WTC11 (cell line): ENCODE results near the gene LPCAT3.

Source experiments
- SMAD3 ChIP-seq: sonication (generic); formaldehyde crosslinking; IDR thresholded peaks from 2 replicates; pipeline ENCODE4 v1.8.0; 2022; ENCODE audit warnings: missing genetic modification reagents, mild to moderate bottlenecking, borderline replicate concordance
- TF ChIP-seq, protein P1 (sequence below): fragments of 200-600 bp; IDR thresholded peaks from 2 replicates; pipeline ENCODE4 v1.8.0; 2022; ENCODE audit warnings: antibody characterized with exemption

DNA sequence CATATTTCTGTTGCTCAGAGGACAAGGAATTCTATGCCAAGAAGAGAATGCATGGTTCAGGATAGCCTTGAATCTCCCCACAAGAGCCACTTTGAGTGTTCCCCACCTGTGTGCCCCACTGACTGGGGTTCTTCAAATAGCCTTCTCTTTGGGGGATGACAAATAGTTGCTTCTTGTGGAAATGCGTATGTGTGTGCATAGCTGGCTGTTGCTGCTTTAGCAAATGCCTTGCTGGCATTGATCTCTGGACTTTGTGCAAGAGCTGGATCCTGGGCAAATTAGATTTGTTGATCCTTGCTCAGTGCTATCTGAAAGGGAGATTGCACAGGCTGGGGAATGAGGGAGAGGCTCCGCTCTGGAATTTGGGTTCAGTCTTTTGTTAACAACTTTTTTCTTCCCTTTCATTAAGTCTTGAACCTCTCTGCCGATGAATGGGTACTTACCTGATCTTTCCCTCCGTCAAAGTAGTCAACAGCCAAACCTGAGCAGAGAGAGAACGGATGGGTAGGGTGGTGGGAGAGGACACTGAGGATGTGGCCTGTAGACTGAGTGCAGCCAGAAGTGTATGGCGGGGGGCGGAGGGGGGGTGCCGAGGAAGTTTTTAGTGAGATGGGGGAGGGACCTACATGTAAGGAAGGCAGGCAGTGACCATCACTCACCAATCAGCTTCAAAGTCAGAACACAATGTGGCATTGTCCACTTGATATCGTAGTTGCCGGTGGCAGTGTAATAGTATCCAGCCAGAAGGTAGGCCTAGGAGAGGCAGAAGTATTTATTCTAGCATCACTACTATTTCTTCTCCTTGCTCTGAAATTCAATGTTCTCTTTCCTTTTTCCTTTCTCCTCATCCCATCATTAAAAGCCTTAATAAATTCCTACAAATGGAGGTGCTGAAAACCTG is 36.9 kb downstream of the LPCAT3 start:
- TF ChIP-seq, protein P1, sequence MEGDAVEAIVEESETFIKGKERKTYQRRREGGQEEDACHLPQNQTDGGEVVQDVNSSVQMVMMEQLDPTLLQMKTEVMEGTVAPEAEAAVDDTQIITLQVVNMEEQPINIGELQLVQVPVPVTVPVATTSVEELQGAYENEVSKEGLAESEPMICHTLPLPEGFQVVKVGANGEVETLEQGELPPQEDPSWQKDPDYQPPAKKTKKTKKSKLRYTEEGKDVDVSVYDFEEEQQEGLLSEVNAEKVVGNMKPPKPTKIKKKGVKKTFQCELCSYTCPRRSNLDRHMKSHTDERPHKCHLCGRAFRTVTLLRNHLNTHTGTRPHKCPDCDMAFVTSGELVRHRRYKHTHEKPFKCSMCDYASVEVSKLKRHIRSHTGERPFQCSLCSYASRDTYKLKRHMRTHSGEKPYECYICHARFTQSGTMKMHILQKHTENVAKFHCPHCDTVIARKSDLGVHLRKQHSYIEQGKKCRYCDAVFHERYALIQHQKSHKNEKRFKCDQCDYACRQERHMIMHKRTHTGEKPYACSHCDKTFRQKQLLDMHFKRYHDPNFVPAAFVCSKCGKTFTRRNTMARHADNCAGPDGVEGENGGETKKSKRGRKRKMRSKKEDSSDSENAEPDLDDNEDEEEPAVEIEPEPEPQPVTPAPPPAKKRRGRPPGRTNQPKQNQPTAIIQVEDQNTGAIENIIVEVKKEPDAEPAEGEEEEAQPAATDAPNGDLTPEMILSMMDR = no peak
- TF ChIP-seq SMAD3 = no peak
